T-helper 1 cell treated with Interleukin-12 subunit alpha and Interleukin-12 subunit beta and Interleukin-4 antibody, amounts not matched to agents 30 ng/mL and 1 ng/mL, for 36 hours (primary cell): ENCODE results near the gene PDE10A. TPM values are rescaled to one million over a fixed set of nuclear protein-coding genes. Genes with fewer than 3 reads are reported as not detected.
"Not testable (repeated sequence)": the region's sequence is repeated elsewhere in the genome, so short reads cannot be mapped to it uniquely, and the experiment has no call there.

Experiments used
- intact Hi-C: fragments of 100-400 bp; cut with micrococcal nuclease; formaldehyde crosslinking; loops from one replicate; pipeline ENCODE4 v1.15.1; 2024
- total RNA-seq: library from RNA; stranded (reverse); gene quantifications from 2 replicates; pipeline ENCODE4 v1.2.3, GENCODE V29; 2022

Gene PDE10A
- total RNA-seq, 1 donor from 2014 or later, result not detected

- intact Hi-C loops, result no loop called here
These were observed 34.1 kb downstream of the PDE10A start for GRCh38 chr6:165628955-165629354.

DNA sequence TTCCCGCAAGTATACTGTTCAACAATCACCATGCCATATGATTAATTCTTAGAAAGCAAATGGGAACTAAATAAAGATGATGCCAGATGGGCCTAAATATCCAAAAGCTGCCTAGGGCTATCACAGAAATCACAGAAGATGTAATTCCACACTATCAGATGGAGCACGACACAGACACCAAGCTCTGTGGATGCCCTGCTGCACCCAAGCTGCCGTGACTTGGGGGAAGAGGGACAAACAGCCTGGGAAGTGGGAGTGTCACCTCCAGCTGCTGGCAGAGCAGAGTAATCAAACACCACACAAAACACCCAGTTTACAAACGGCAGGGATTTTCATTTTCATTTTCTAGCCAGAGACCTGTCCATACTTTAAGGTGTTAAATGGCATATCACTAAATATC, 35.7 kb downstream of the PDE10A start:
- intact Hi-C loops, result no loop called here

- intact Hi-C loops, result no loop called here
These were observed 36.3 kb downstream of the PDE10A start for GRCh38 chr6:165626711-165627110.

- intact Hi-C loops, result no loop called here
These were observed 38.0 kb downstream of the PDE10A start for GRCh38 chr6:165624871-165625639.

- intact Hi-C loops, result no loop called here
These were observed 41.1 kb downstream of the PDE10A start for GRCh38 chr6:165621940-165622339.

- intact Hi-C loops, result not testable (repeated sequence)
These were observed 44.1 kb downstream of the PDE10A start for GRCh38 chr6:165618891-165619290.

DNA sequence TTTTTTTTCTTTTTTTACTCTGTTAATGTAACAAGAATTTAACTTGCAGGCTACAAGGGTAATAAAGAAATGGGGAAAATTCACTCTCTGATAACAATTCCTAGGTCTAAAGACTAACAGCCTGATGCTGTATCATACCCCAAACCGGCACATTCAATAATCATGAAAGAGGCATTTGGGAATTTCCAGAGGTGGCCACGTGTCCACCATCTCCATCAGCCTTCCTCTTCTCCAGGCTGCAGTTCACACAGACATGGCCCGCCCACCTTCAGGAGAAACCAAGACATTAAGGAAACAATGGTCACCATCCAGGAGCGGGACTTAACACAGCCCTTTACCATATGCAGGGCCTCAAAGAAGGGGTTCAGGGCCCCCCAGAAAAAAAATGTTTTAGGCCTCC, 44.8 kb downstream of the PDE10A start:
- intact Hi-C loops, result no loop called here

- intact Hi-C loops, result no loop called here
These were observed 45.5 kb downstream of the PDE10A start for GRCh38 chr6:165617528-165617927.

GRCh38 chr6:165616116-165616515, 46.9 kb downstream of the PDE10A start:
- intact Hi-C loops, result no loop called here

- intact Hi-C loops, result no loop called here
These were observed 47.4 kb downstream of the PDE10A start for GRCh38 chr6:165615636-165616035.

DNA sequence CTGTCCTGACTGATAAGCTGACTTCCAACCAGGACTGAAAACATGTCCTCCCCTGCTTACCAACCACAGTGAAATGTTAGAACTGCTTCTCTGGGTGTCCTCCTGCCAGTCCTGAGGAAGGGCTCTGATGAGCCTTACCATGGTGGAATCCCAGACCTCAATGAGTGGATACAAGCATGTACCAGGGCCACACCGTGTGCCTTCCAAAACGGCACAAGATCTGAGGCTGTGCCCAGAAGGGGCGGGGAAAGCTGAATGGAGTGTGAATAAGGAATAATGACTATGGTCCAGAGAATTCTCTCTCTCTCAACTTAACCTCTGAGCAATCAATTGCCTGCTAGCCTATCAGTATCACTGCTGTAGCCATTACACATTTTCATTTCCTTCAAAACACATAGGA, 51.7 kb downstream of the PDE10A start:
- intact Hi-C loops, result no loop called here

GRCh38 chr6:165608577-165608976, 54.5 kb downstream of the PDE10A start:
- intact Hi-C loops, result not testable (repeated sequence)

GRCh38 chr6:165606740-165607008, 56.4 kb downstream of the PDE10A start:
- intact Hi-C loops, result no loop called here

GRCh38 chr6:165605901-165606739, 56.9 kb downstream of the PDE10A start:
- intact Hi-C loops, result no loop called here

- intact Hi-C loops, result no loop called here
These were observed 57.7 kb downstream of the PDE10A start for GRCh38 chr6:165605182-165605875.

DNA sequence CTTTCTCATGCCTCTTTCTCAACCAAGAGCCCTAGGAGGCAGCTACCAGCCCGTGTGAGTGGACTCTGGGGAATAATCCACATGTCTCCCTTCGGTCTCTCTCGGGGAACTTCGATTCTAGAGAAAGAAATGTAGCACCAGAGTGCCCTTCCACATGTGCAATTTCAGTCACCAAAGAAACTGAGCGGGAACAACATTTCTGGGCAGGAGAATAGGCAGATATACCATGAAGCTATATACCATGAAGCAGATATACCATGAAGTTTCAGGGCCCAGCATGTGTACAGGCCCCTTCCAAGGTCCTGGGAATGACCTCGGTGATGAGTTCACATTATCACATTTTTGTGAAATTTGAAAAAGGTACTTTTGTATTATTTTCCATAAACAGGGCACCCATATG, 60.8 kb downstream of the PDE10A start:
- intact Hi-C loops, result no loop called here

- intact Hi-C loops, result no loop called here
These were observed 62.4 kb downstream of the PDE10A start for GRCh38 chr6:165600606-165601005.

DNA sequence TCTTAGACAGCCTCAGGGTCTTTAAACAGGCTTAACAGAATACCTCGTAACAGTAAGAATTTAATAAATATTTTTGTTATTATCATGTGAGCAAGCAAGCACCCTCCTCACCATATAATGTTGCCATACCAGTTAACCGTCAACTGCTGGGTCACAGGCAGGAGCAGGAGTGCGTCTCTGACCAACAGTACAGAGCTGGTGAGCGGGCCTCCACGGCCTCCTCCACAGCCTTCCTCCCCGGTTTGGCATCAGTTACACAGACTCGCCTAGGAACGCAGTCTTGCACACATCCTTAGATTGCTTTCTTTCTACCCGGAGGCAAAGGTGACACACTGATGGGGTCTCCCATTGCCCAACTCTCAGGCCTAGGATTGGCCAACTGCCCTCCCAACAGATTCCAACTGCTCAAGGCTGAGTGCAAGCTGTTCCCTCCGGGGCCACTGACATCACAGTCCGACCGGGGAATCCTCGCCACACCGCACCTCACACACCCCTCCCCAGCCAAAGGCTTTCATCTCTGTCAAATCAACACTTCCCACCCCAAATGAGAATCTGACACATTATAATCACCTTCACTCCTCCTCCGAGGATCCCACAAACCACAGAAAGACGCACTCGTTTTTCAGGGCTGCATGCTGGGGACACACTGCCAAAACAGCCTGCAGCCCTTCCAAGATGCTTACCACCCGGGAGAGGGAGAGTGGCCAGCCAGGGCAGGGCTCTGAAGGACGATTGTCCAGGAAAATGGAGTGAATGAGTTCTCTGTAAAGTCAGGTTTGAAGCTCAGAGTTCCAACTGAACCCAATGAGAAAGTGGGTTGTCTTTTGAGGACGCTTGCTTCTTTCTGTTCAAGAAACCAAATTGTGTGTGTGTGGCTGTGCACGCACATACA, 63.2 kb downstream of the PDE10A start:
- intact Hi-C loops, result no loop called here

GRCh38 chr6:165599121-165599520, 63.9 kb downstream of the PDE10A start:
- intact Hi-C loops, result no loop called here

DNA sequence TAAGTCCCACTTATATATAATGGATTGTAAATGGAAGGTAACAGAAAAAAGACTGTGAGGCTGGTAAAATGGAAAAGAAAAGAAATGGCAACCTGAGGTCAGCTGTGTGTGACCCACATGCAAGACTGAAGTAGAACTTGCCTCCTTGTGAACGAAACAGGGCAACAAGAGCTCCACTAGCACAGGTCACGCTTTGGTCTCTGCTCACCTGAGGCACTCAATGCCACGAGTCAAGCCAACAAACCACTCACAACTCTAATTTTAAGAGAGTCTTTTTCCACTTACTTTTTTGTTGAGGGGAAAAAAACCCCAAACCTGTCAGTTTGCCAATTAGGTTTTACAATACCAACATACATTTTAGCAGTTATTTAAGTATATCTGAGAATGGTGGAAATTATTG, 65.2 kb downstream of the PDE10A start:
- intact Hi-C loops, result no loop called here
